Subcutaneous abdominal adipose tissue (tissue), 5 donors: ENCODE results near the gene PIGZ.
A peak's percentile ranks its signal among the peaks of the same experiment; 100 is the strongest.
"Not testable (repeated sequence)": the region's sequence is repeated elsewhere in the genome, so short reads cannot be mapped to it uniquely, and the experiment has no call there.

ENCODE experiments used
- H3K27ac ChIP-seq: one replicate; pipeline ENCODE4 v1.7.0; 2013; ENCODE audit warnings: low read depth, mild to moderate bottlenecking, inconsistent platforms, low read length, moderate library complexity
- H3K27me3 ChIP-seq, 5 donors: one replicate each; pipeline ENCODE4 v1.7.0; 2013; ENCODE audit warnings: low read length in 5 of 5, inconsistent platforms in 1 of 5; ENCODE audit not compliant: control insufficient read depth in 5 of 5, insufficient read depth in 4 of 5
- H3K36me3 ChIP-seq, 5 donors: one replicate each; pipeline ENCODE4 v1.7.0; 2013; ENCODE audit warnings: low read length in 5 of 5; ENCODE audit not compliant: control insufficient read depth in 5 of 5, insufficient read depth in 5 of 5
- H3K4me1 ChIP-seq, 5 donors: one replicate each; pipeline ENCODE4 v1.7.0; 2013; ENCODE audit warnings: low read length in 5 of 5, mild to moderate bottlenecking in 3 of 5, moderate library complexity in 1 of 5; ENCODE audit not compliant: control insufficient read depth in 5 of 5, insufficient read depth in 5 of 5
- H3K4me3 ChIP-seq, 5 donors: one replicate each; pipeline ENCODE4 v1.7.0; 2013; ENCODE audit warnings: low read length in 5 of 5, low read depth in 1 of 5
- H3K9ac ChIP-seq, 5 donors: one replicate each; pipeline ENCODE4 v1.7.0; 2013; ENCODE audit warnings: low read length in 5 of 5, mild to moderate bottlenecking in 4 of 5, moderate library complexity in 3 of 5
- H3K9me3 ChIP-seq, 5 donors: one replicate each; pipeline ENCODE4 v1.7.0; 2013; ENCODE audit warnings: low read length in 5 of 5; ENCODE audit not compliant: control insufficient read depth in 5 of 5
- donor health status: healthy.
- donor health status: healthy.
- donor health status: healthy.
- donor health status: healthy.
- donor health status: healthy.

Gene PIGZ

DNA sequence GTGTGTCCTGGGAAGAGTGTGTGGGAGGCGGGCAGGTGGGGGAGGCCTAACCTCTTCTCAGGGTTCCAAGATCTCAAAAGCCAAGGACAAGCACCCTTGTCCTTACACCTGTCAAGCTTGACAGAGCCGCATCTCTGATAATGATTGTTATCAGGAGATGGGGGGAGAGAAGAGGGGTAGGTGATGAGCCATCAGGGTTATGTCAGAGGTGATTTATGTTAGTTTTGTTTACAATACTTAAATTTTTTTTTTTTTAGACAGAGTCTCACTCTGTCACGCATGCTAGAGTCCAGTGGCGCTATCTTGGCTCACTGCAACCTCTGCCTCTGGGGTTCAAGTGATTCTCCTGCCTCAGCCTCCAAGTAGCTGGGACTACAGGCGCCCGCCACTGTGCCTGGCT lies 18.9 kb downstream of the PIGZ start:
- Histone ChIP-seq H3K36me3 (peaks cover 0 to 16% (median 13%) of the 10 kb centered on the region in 5 donors), H3K27ac (no peak overlapping the region), H3K27me3 (no peaks in the 10 kb centered on the region), H3K4me1 (peaks cover 0 to 3% (median 0%) of the 10 kb centered on the region in 5 donors), H3K4me3 (no peak overlapping the region), H3K9me3 (no peaks in the 10 kb centered on the region), H3K9ac (no peak overlapping the region)

DNA sequence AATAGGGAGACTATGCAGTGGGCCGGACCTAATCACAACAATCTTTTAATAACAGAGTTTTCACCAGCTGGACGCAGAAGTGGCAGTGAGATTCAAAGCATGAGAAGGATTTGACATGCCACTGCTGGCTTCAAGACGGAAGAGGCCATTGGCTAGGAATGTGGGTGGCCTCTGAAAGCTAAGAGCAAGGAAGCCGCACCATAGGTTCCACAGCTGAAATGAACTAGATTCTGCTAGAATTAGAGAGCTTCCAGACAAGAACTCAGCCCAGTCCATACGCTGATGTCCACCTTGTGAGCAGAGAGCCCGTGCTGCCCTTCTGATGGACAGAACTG lies 19.4 kb downstream of the PIGZ start:
- H3K4me3 ChIP-seq = no peak overlapping the region
- no peak overlapping the region for H3K27ac ChIP-seq
- no peak overlapping the region for H3K9ac ChIP-seq
- peaks cover 0 to 19% (median 13%) of the 10 kb centered on the region in 5 donors for H3K36me3 ChIP-seq
- H3K4me1 ChIP-seq = peaks cover 0 to 4% (median 0%) of the 10 kb centered on the region in 5 donors
- H3K9me3 ChIP-seq = no peaks in the 10 kb centered on the region
- H3K27me3 ChIP-seq = no peaks in the 10 kb centered on the region

DNA sequence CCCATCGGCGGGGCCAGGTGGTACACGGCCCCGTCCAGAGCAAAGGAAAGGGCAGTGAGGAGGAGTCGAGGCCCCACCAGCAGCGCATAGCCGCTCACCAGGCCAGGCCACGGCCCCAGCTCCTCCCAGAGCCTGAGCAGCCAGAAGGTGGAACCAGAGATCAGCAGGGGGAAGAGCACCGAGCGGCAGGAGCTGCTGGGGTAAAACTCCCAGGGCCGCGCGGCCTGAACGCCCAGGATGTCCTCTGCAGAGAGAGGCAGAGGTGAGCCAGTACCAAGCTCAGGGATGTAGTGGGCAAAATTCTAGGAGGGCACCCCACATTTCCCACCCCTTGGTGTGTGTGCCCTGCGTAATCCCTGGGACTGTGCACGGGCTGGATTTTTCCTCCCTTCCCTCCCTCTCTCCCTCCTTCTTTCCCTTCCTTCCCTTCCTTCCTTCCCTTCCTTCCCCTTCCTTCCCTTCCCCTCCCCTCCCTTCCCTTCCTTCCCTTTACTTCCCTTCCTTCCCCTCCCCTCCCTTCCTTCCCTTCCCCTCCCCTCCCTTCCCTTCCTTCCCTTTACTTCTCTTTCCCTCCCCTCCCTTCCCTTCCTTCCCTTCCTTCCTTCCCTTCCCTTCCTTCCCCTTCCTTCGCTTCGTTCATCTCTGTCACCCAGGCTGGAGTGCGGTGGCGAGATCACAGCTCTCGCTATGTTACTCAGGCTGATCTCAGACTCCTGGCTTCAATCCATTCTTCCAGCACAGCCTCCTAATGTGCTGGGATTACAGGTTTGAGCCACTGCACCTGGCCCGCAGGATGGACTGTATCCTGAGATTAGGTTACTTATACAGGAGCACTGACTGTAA lies 20.0 kb downstream of the PIGZ start:
- no peaks in the 10 kb centered on the region for H3K27me3 ChIP-seq
- no peak overlapping the region for H3K9ac ChIP-seq
- no peak overlapping the region for H3K27ac ChIP-seq
- H3K4me1 ChIP-seq = peaks cover 1 to 10% (median 3%) of the 10 kb centered on the region in 5 donors
- H3K36me3 ChIP-seq = peaks cover 0 to 19% (median 13%) of the 10 kb centered on the region in 5 donors
- H3K4me3 ChIP-seq = no peak overlapping the region
- no peaks in the 10 kb centered on the region for H3K9me3 ChIP-seq

DNA sequence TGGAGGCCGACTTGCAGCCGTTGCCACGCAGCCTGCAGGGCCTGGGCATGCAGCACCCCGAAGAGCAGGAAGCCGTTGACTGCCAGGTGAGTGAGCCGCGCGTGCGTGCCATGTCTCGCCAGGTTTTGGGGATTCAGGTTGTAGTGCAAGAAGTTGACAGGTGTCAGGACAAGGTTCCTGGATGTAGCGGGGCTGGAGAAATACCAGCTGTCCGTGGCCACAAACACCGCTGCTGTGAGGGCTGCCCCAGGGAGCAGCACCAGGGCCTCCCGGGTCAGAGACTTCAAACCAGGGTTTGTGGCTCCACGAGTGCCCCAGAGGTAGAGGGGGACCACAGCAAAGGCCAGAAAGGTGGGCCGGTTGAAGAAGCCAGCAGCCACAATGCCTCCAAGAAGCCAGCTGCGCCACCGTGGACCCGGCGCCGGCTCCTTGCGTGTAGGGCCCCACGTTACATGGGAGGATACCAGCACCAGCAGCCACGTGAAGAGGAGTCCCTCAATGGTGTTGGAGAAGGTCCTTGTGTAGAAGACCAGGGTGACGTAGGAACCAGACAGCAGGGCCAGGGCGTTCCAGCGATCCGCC lies 20.7 kb downstream of the PIGZ start:
- Histone ChIP-seq H3K9ac (no peak overlapping the region), H3K27me3 (no peaks in the 10 kb centered on the region), H3K4me1 (peaks cover 8 to 17% (median 11%) of the 10 kb centered on the region in 5 donors), H3K27ac (no peak overlapping the region), H3K9me3 (no peaks in the 10 kb centered on the region), H3K4me3 (no peak overlapping the region), H3K36me3 (peaks cover 0 to 19% (median 13%) of the 10 kb centered on the region in 5 donors)

DNA sequence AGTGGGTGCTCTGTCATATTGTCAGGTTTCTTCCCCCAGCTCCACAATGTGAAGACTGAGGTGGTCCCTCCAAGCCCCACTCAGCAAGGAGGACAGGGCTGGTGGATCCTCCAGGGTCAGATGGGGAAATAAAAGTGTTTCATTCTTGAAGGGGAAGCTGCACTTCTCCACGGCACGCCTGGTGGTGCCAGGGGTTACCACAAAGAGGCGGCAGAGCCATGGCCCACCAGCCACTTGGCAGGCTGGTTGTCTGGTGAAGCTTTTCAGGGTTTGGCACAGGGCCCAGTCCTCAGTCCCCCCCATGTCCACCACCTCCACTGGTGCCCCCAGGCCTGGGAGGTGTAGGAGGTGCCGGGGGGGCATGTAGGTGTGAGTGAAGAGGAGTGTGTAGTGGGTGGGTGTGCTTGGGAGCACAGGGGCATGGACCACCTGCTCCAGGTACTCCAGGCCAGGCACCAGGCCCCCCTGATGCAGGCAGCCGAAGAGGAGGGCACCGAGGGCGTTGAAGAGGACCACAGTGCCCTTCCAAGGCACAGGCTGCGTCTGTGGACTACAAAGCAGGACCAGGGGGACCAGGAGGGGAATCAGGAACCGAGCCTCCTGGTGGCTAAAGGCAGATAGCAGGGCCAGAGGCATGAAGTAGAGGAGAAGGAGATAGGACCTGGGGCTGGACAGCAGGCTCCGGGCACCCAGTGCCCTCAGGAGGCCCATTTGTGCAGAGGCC lies 21.3 kb downstream of the PIGZ start:
- Histone ChIP-seq H3K9me3 (no peaks in the 10 kb centered on the region), H3K4me1 (peaks cover 8 to 20% (median 13%) of the 10 kb centered on the region in 5 donors), H3K9ac (no peak overlapping the region), H3K27me3 (no peaks in the 10 kb centered on the region), H3K4me3 (no peak overlapping the region), H3K27ac (no peak overlapping the region), H3K36me3 (peaks cover 0 to 19% (median 13%) of the 10 kb centered on the region in 5 donors)

DNA sequence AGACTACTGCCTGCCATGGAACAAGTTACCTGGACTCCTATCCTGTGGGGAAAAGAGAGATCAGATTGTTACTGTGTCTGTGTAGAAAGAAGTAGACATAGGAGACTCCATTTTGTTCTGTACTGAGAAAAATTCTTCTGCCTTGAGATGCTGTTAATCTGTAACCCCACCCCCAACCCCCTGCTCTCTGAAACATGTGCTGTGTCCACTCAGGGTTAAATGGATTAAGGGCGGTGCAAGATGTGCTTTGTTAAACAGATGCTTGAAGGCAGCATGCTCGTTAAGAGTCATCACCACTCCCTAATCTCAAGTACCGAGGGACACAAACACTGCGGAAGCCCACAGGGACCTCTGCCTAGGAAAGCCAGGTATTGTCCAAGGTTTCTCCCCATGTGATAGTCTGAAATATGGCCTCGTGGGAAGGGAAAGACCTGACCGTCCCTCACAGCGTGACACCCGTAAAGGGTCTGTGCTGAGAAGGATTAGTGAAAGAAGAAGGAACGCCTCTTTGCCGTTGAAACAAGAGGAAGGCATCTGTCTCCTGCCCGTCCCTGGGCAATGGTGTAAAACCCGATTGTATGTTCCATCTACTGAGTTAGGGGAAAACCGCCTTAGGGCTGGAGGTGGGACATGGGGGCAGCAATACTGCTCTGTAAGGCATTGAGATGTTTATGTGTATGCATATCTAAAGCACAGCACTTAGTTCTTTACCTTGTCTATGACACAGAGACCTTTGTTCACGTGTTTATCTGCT lies 24.4 kb downstream of the PIGZ start:
- Histone ChIP-seq H3K9ac (peak overlapping the region in 1 of 5 donors; percentile 92), H3K4me1 (peaks cover 8 to 37% (median 27%) of the 10 kb centered on the region in 5 donors), H3K4me3 (peak overlapping the region in 1 of 5 donors; percentile 97), H3K36me3 (peaks cover 0 to 13% (median 4%) of the 10 kb centered on the region in 5 donors)
- H3K27me3 ChIP-seq, H3K9me3 ChIP-seq, H3K27ac ChIP-seq: not testable (repeated sequence)

GRCh38 chr3:196942915-196943277 lies 25.7 kb downstream of the PIGZ start:
- Histone ChIP-seq H3K9me3 (no peaks in the 10 kb centered on the region), H3K27me3 (no peaks in the 10 kb centered on the region), H3K36me3 (peaks cover 2 to 25% (median 13%) of the 10 kb centered on the region in 5 donors), H3K27ac (peak overlapping the region; percentile 84), H3K4me1 (peaks cover 8 to 34% (median 27%) of the 10 kb centered on the region in 5 donors), H3K9ac (peak overlapping the region; percentile 90 to 98 (median 94)), H3K4me3 (peak overlapping the region; percentile 90 to 99 (median 97))

DNA sequence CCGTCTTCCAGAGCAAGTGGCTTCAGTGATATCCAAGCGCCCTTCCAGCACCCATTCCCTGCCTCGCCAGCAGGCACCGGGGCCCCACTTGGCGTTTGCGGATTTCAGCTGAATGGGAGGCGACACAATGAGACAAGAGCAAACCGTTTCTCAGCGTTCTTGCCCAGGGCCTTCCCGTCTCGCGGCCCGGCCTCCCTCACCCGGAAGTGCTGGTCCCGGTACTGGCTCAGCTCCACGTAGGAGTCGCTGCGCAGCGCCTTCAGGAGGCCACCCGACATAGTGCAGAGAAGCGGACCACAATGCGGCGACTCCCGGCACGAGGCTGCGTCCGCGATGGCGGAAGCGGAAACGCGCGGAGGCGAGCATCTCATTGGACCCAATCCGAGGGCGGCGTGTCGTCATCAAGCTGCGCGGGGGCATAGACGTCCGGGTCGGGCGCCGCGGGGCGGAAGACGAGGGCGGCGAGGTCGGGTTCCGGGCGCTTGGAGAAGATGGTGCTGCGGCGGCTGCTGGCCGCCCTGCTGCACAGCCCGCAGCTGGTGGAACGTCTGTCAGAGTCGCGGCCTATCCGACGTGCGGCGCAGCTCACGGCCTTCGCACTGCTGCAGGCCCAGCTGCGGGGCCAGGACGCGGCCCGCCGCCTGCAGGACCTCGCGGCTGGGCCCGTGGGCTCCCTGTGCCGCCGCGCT lies 26.3 kb downstream of the PIGZ start, which contains the start of gene NCBP2:
Gene NCBP2, minus strand, starts transcription at position 303 of the 689 bp plus-strand sequence. Its CDS starts 25 bp downstream, at position 278.
- Histone ChIP-seq H3K27me3 (no peaks in the 10 kb centered on the region), H3K9me3 (no peaks in the 10 kb centered on the region), H3K36me3 (peaks cover 5 to 25% (median 19%) of the 10 kb centered on the region in 5 donors), H3K9ac (peak within 1 kb of the TSS; percentile 96 to 98 (median 98)), H3K4me1 (peaks cover 8 to 34% (median 27%) of the 10 kb centered on the region in 5 donors), H3K4me3 (peak within 1 kb of the TSS; percentile 90 to 99 (median 97)), H3K27ac (peak within 1 kb of the TSS; percentile 96)

DNA sequence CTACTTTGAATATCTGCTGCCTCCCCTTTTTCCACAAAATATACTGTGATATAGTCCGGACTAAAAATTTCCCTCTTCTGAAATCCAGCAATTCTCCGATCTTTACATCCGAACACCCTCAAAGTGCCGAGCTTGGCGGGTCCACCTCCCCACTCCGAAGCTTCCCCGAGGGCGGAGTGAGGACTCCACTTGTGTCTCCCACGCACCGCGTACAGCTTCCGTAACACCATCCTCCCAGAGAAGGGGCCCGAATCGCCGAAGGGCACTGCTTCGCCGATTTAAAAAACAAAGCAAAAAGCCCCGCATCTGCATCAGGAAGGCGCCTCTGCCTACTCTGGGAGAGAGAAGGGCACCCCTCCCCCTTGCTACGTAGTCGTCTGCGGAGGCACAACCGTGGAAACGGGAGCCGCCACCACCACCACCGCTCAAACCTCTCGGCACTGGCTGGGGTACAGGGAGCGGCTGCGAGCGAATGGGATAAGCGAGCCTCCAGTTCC lies 26.9 kb downstream of the PIGZ start:
- Histone ChIP-seq H3K4me3 (peak overlapping the region; percentile 87 to 99 (median 97)), H3K9ac (peak overlapping the region; percentile 84 to 98 (median 98))

More for the DNA sequence above, 26.9 kb downstream of the PIGZ start:
- Histone ChIP-seq H3K9me3 (no peaks in the 10 kb centered on the region), H3K27me3 (no peaks in the 10 kb centered on the region), H3K27ac (peak overlapping the region; percentile 96), H3K36me3 (peaks cover 10 to 30% (median 24%) of the 10 kb centered on the region in 5 donors), H3K4me1 (peaks cover 8 to 34% (median 27%) of the 10 kb centered on the region in 5 donors)
